Fibroblast of lung (primary cell): ENCODE measurements around the gene SPAAR.

Source experiments
- EZH2 ChIP-seq: IDR thresholded peaks from 2 replicates; pipeline ENCODE4 v1.5.1; 2012; ENCODE audit warnings: low read length, control low read depth, mild to moderate bottlenecking; ENCODE audit errors: missing control alignments
- TF ChIP-seq, protein P1 (sequence below), 2 donors: IDR thresholded peaks in 1 of 2; conservative IDR thresholded peaks in 1 of 2; 1 replicate in 1 of 2; 2 replicates in 1 of 2; pipeline ENCODE4 v1.5.1; 2011 to 2012; ENCODE audit warnings: low read length in 2 of 2, control low read depth in 1 of 2, inconsistent platforms in 1 of 2, low read depth in 1 of 2, mild to moderate bottlenecking in 1 of 2

DNA sequence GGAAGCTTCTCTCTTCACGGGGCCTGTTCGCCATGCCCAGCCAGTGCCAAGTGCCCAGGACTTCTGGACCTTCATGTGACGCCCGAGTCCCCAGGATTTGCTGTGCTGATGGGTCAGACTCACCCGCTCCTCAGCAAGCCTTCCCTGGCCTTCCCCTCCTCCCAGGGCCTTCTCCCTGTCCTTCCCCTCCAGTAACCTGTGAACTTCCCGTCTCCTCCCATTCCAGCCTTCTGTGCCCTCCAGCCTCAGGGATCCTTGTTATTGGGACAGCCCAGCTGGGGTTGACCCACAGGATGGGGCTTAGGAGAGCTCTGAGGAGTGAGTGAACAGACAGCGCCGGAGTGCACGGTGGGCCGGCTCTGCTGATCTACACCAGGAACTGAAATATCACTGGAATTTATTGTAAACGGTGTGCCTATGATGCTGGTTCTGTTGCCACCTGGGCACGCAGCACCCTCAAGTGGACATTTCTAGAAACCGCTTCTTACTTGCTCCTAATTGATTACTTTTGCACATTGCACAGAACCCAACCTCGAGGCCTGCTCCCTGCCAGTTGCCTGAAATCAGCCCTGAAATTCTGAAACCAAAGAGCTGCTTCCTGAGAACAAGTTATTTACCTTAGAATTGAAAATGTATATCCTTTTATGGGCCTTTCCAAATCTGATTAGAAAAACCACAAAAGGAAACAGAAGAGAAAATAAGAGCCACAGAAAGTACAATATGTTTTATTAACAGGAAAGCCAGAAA is 1.5 kb downstream of the SPAAR start:
- TF ChIP-seq, protein P1, sequence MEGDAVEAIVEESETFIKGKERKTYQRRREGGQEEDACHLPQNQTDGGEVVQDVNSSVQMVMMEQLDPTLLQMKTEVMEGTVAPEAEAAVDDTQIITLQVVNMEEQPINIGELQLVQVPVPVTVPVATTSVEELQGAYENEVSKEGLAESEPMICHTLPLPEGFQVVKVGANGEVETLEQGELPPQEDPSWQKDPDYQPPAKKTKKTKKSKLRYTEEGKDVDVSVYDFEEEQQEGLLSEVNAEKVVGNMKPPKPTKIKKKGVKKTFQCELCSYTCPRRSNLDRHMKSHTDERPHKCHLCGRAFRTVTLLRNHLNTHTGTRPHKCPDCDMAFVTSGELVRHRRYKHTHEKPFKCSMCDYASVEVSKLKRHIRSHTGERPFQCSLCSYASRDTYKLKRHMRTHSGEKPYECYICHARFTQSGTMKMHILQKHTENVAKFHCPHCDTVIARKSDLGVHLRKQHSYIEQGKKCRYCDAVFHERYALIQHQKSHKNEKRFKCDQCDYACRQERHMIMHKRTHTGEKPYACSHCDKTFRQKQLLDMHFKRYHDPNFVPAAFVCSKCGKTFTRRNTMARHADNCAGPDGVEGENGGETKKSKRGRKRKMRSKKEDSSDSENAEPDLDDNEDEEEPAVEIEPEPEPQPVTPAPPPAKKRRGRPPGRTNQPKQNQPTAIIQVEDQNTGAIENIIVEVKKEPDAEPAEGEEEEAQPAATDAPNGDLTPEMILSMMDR (conservative IDR thresholded peaks at IDR 0.05 in 1 of 2, IDR thresholded peaks at IDR 0.05 in 1 of 2; ENCODE audit: low read depth in 1 of 2, low read length in 2 of 2) = peak; percentile 53 to 64
- TF ChIP-seq EZH2 = no peak
